Measurements from ENCODE around the gene CST3.
"Not testable (repeated sequence)": the region's sequence is repeated elsewhere in the genome, so short reads cannot be mapped to it uniquely, and the experiment has no call there.

CST3 gene

GRCh38 chr20:23641936-23642751, 4.4 kb upstream of the CST3 start:
- DNase-seq = no peak

DNA sequence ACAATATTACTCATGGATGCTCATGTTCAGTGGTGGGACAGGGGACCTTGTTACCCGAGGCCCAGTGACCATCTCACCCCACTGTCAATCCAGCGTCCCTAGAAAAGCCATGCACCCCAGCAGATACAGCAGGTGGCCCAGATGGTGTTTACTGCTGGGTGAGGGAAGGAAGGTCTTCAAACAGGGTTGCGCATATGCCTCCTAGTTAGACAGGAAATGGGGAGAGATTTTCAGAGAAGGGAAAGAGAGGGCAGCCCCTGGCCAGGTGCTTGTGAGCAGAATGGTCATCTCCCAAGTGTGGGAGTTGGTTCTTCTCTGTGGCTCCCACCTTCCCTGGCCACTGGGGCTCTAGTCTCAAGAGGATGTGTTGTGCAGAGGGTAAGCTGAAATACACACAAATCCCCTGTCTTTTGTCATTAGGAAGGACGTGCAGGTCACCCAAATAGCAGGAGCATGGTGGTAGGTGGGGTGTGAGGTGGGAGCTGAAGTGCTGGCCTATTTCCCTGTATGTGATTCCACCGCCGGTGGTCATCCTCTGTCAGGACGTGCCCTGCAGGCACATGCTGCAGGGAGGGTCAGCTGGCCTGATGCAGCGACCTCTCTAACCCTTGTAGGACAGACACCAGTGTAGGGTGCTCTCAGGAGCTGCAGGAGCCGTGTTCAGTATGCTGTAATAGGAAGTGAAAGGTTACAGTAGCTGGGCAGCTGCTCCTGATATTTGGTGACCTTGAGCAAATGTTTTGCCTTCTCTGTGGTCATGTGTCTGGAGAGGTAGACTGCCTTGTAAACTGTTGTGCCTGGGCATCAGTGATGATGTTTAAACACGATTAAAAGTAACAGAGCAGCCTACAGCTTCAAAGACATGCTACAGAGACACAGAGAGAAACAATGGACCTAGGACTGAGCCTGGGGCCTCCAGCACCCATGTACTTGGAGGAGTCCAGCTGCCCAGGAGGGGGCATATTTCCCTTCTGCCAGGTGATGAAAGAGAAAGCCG, 3.2 kb upstream of the CST3 start:
- DNase-seq = peak; percentile 20

DNA sequence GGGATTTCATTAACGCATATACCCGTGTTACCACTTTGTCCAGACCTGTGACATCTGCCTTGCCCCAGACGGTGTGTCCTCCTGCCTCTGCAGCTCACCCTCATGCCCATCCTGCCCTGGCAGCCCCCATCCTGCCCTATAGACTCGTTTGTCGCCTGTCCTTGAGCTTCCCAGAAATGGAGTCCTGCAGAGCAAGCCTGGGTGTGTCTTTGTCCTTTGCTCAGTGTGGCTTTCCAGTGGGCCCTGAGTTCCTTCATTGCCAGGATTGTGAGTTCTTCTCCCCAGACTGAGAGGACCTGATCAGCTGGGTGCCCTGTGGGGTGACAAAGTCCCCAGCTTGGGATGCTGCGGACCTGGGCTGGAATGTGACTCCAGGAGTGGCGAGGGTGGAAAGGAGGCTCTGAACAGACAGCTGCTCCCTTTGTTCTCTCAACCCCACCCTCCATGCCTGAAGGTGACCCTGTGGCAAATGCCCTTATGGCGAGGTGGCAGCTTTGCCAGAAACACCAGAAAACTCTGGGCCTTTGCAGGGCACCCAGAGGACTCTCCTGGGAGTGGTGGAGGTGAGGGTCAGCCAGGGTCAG, 2.4 kb upstream of the CST3 start:
- DNase-seq = no peak

DNA sequence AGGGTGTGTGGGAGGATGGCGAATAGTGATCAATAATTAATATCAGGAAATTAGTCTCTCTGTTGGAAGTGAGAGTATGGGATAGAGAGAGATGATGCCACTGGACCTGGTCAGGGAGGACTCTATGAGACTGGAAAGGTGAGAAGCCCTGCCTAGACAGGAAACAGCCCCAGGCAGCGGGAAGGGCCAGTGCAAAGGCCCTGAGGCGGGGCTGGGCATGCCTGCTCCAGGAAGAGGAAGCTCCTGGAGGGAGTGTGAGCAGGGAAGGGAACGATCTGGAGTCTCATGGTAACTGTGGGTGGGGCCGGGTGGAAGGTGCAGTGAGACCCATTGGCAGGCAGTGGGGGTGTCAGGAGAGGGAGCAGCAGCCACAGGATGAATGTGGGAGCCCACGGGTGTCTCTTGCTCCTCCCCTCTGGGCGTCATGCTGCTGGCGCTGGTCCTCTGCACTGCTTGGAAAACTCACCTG, 1.8 kb upstream of the CST3 start:
- DNase-seq = no peak

- DNase-seq = no peak
Measured at GRCh38 chr20:23638309-23638708, 554 bp upstream of the CST3 start.

GRCh38 chr20:23636908-23637281, 860 bp downstream of the CST3 start:
- DNase-seq = no peak

GRCh38 chr20:23636182-23636907, 1.4 kb downstream of the CST3 start:
- no peak for DNase-seq

DNA sequence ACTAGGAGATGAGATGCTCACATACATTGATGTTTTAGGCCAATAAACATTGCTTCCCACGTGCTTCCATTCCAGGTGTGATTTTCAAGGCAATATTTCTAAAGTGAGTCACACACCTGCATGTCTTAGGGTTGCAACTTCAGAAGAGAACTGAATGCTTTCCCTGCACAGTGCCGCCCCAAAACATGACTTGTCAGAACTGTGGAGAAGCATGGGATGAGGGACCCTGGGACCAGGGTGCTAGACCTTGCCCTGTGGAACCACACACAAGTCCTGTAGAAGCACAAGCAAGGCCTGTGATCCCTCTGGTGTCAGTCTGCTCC, 2.0 kb downstream of the CST3 start:
- not testable (repeated sequence) for DNase-seq

GRCh38 chr20:23634985-23635767, 2.6 kb downstream of the CST3 start:
- no peak for DNase-seq

- DNase-seq = no peak
Measured at GRCh38 chr20:23634044-23634801, 3.5 kb downstream of the CST3 start.

GRCh38 chr20:23632711-23633573, 4.8 kb downstream of the CST3 start:
- DNase-seq = no peak

DNA sequence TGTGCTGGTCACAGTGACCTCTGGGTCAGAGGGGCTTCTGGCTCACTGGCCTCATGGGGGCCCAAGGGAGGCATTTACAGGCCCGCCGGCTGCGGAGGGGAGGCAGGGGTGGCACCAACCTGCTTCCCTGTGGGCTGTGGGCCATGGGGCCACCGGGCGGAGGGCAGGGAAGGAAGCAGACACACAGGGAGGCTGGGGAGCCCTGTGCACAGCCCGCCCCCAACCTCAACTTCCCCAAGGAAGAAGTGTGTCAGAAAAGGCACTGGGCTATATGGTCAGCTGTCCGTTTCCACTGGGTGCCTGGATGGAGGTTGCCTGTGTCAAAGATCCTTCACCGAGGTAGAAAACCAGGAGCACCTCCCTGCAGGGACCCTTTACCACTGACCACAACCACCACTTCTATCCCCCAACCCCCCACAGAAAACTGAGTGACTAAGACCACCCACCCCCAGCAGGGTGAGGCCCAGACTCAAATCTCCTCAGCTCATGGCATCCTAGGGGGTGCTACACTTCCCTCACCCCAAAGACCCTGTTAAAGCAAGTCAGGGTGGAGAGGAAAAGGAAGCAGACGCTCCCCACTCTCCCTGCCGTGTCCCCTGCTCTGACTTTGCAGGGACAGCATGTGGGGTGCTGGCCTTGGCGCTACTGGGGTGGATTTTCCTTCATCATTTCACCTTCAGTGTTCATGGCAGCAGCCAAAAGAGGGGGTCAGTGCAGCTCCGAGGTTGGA, 5.6 kb downstream of the CST3 start:
- no peak for DNase-seq

GRCh38 chr20:23631226-23631822, 6.4 kb downstream of the CST3 start:
- DNase-seq = no peak

DNA sequence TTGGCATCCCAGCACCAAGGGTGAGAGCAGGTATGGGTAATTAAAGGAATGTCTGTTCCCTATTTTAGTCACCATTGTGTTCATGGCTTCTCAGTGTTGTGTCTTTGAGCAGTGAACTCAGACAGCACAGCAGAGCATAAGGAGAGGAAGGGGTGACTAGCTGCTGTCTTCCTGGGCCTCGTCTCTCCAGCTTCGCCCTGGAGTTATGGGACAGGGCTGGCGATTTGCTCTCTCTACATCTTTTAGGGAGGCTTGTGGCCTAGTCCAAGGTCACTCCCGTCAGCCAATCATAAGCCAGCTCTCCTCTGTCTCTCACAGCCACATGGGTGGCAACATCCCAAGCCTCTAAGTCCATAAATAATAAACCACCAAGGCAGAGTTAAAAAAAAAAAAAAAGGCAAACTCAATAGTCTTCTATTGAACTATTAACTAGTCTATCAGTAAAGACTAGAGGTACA, 7.3 kb downstream of the CST3 start:
- DNase-seq = no peak

- no peak for DNase-seq
Measured at GRCh38 chr20:23629542-23630391, 8.0 kb downstream of the CST3 start.

DNA sequence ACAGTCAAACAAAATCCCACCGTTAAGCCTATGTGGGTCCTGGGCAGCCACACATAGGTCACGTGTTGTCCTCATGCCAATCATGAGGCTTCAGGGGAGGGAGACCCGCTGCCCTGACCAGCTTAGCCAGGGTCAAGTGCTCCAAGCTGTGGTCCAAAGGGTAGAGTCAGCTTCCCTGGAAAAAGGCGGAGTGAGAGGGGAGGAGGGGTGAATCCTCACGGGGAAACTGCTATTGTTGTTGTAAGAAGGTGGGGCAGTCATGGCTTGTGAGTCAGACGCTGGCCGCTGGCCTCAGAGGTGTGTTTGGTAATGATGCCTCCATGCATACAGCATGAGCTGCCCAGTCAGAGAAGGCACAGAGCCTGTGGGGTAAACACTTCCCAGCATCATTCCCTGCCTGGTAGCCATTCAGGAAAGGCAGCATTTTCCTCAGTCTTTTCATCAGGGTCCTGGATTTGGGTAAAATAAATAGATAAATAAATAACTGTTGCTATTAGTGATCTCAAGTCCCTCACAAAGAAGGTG, 8.7 kb downstream of the CST3 start:
- DNase-seq = no peak

DNA sequence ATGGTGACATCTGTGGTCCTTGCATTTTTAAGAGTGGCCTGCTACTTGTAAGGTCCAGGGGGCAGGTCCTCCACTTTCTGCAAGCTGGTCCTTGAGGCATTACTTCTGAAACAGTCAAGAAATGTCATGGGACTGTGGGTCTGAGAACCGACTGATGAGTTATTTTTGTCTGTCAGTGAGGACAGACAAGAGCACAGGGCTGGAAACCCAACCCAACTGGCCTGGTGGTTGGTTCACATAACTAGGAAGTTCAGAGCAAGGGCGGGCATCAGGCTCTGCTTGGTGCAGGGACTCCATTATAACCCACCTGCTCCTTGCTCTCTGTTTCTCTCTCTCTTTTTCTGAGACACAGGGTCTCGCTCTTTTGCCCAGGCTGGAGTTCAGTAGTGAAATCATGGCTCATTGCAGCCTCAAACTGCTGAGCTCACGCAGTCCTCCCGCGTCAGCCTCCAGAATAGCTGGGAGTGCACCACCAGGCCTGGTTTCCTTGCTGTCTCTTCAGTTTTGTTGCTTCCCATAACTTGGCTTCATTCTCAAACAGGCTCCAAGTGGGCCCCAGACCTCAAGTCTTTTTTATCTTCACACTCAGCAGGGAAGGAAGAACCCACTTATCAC, 9.2 kb downstream of the CST3 start:
- no peak for DNase-seq
